Suppressor macrophage treated with lipopolysaccharide for 4 hours (primary cell): ENCODE measurements around the gene BAIAP2L1.
"Not testable (repeated sequence)": the region's sequence is repeated elsewhere in the genome, so short reads cannot be mapped to it uniquely, and the experiment has no call there.

Experiments
- DNase-seq: peaks from one replicate; pipeline ENCODE4 v3.0.0-alpha.2; 2020

The BAIAP2L1 gene

GRCh38 chr7:98398567-98399372, 2.1 kb downstream of the BAIAP2L1 start:
- no peak for DNase-seq

- no peak for DNase-seq
Measured at GRCh38 chr7:98396768-98397167, 4.1 kb downstream of the BAIAP2L1 start.

- no peak for DNase-seq
Measured at GRCh38 chr7:98395951-98396350, 4.9 kb downstream of the BAIAP2L1 start.

- DNase-seq = no peak
Measured at GRCh38 chr7:98395481-98395880, 5.4 kb downstream of the BAIAP2L1 start.

GRCh38 chr7:98394377-98394836, 6.5 kb downstream of the BAIAP2L1 start:
- DNase-seq = no peak

GRCh38 chr7:98387544-98388226, 13.2 kb downstream of the BAIAP2L1 start:
- no peak for DNase-seq

GRCh38 chr7:98387131-98387530, 13.8 kb downstream of the BAIAP2L1 start:
- DNase-seq = no peak

GRCh38 chr7:98385532-98385931, 15.4 kb downstream of the BAIAP2L1 start:
- not testable (repeated sequence) for DNase-seq

GRCh38 chr7:98378210-98378819, 22.6 kb downstream of the BAIAP2L1 start:
- DNase-seq = no peak

GRCh38 chr7:98376711-98377110, 24.2 kb downstream of the BAIAP2L1 start:
- no peak for DNase-seq

GRCh38 chr7:98375664-98376063, 25.2 kb downstream of the BAIAP2L1 start:
- no peak for DNase-seq

- no peak for DNase-seq
Measured at GRCh38 chr7:98374285-98374680, 26.6 kb downstream of the BAIAP2L1 start.

GRCh38 chr7:98372993-98373392, 27.9 kb downstream of the BAIAP2L1 start:
- DNase-seq = no peak

- no peak for DNase-seq
Measured at GRCh38 chr7:98369726-98370125, 31.2 kb downstream of the BAIAP2L1 start.

GRCh38 chr7:98368716-98369115, 32.2 kb downstream of the BAIAP2L1 start:
- DNase-seq = no peak

GRCh38 chr7:98366562-98366938, 34.3 kb downstream of the BAIAP2L1 start:
- DNase-seq = no peak

GRCh38 chr7:98365863-98366561, 34.9 kb downstream of the BAIAP2L1 start:
- DNase-seq = no peak

- DNase-seq = no peak
Measured at GRCh38 chr7:98364220-98364619, 36.7 kb downstream of the BAIAP2L1 start.

GRCh38 chr7:98362517-98362916, 38.4 kb downstream of the BAIAP2L1 start:
- DNase-seq = no peak

- DNase-seq = no peak
Measured at GRCh38 chr7:98360221-98361130, 40.4 kb downstream of the BAIAP2L1 start.

- no peak for DNase-seq
Measured at GRCh38 chr7:98359395-98359794, 41.5 kb downstream of the BAIAP2L1 start.

GRCh38 chr7:98358706-98359105, 42.2 kb downstream of the BAIAP2L1 start:
- DNase-seq = no peak
